Lower leg skin (tissue), 3 donors: Measurements from ENCODE around the gene G6PC1.
"Not testable (repeated sequence)": the region's sequence is repeated elsewhere in the genome, so short reads cannot be mapped to it uniquely, and the experiment has no call there.

Experiments
- CTCF ChIP-seq, 3 donors: fragments of 450-650 bp; IDR thresholded peaks; one replicate each; pipeline ENCODE4 v1.5.1; 2016; ENCODE audit warnings: antibody characterized with exemption in 3 of 3, mild to moderate bottlenecking in 3 of 3, moderate library complexity in 2 of 3
- POLR2A ChIP-seq, 2 donors: fragments of 450-650 bp; IDR thresholded peaks; one replicate each; pipeline ENCODE4 v1.6.1; 2016 to 2017; ENCODE audit warnings: antibody characterized with exemption in 2 of 2, mild to moderate bottlenecking in 1 of 2, moderate library complexity in 1 of 2

GRCh38 chr17:42881706-42882105 lies 18.9 kb upstream of the G6PC1 start:
- not testable (repeated sequence) for TF ChIP-seq CTCF, POLR2A (IDR thresholded peaks at IDR 0.05)
